H1 (cell line): ENCODE measurements around the gene TM9SF3. TPM values are rescaled to one million over a fixed set of nuclear protein-coding genes. Genes with fewer than 3 reads are reported as not detected.

ENCODE experiments used
- CTCF ChIA-PET: fragments of 300-600 bp; sonication (Branson Sonifier 250); formaldehyde crosslinking; loops from one replicate; lab custom pipeline; 2021; ENCODE audit not compliant: partially characterized antibody; lab: Charles Lee
- POLR2A ChIA-PET: fragments of 300-600 bp; sonication (Branson Sonifier 250); formaldehyde crosslinking; loops from one replicate; lab custom pipeline; 2021; ENCODE audit warnings: inconsistent platforms; ENCODE audit not compliant: partially characterized antibody; lab: Charles Lee
- DNase-seq, 2 experiments: peaks; one replicate each; pipeline versions ENCODE4 v3.0.0 to v3.0.0-alpha.2; 2010 to 2022; ENCODE audit warnings: low spot score in 2 of 2, low read depth in 1 of 2, mixed read lengths in 1 of 2
- FAIRE-seq: peaks from 2 replicates; lab custom pipeline; 2011; peaks lifted over from hg19 to GRCh38; lab: Jason Lieb, UNC
- H2AFZ ChIP-seq: 2 replicates; pipeline ENCODE4 v1.8.1; 2012; ENCODE audit warnings: low read length, inconsistent platforms
- H2AK5ac ChIP-seq: 2 replicates; pipeline ENCODE4 v1.6.1; 2013; ENCODE audit warnings: low read depth, low read length
- H2BK120ac ChIP-seq: replicated peaks from 2 replicates; pipeline ENCODE3; 2013; ENCODE audit warnings: low read depth, low read length, inconsistent platforms
- H2BK12ac ChIP-seq: 2 replicates; pipeline ENCODE4 v1.6.1; 2013; ENCODE audit warnings: low read depth, low read length
- H2BK15ac ChIP-seq: 2 replicates; pipeline ENCODE4 v1.6.1; 2013; ENCODE audit warnings: low read length
- H2BK20ac ChIP-seq: 2 replicates; pipeline ENCODE4 v1.6.1; 2013; ENCODE audit warnings: low read length
- H2BK5ac ChIP-seq: 2 replicates; pipeline ENCODE4 v1.6.1; 2013; ENCODE audit warnings: low read depth, low read length
- H3K14ac ChIP-seq: 2 replicates; pipeline ENCODE4 v1.6.1; 2013; ENCODE audit warnings: inconsistent platforms; ENCODE audit not compliant: insufficient read length
- H3K18ac ChIP-seq: 2 replicates; pipeline ENCODE4 v1.6.1; 2013; ENCODE audit warnings: low read length; ENCODE audit errors: extremely low read depth
- H3K23ac ChIP-seq: 2 replicates; pipeline ENCODE4 v1.6.1; 2013; ENCODE audit warnings: inconsistent platforms; ENCODE audit not compliant: insufficient read length
- H3K23me2 ChIP-seq: 2 replicates; pipeline ENCODE4 v1.6.1; 2013; ENCODE audit warnings: low read depth, low read length
- H3K27ac ChIP-seq: 2 replicates; pipeline ENCODE4 v1.6.1; 2011; ENCODE audit warnings: low read depth, low read length, inconsistent platforms
- H3K27me3 ChIP-seq, 4 experiments: replicated peaks in 1 of 4; 1 replicate in 1 of 4; 2 replicates in 3 of 4; pipeline versions ENCODE4 v1.6.1 to v1.8.1; 2011 to 2013; ENCODE audit warnings: low read length in 3 of 4, mild to moderate bottlenecking in 3 of 4, inconsistent platforms in 2 of 4, mixed read lengths in 2 of 4, moderate library complexity in 1 of 4; ENCODE audit not compliant: control insufficient read depth in 3 of 4, insufficient read depth in 3 of 4; ENCODE audit errors: extremely low read depth in 1 of 4
- H3K36me3 ChIP-seq, 4 experiments: 2 replicates each; pipeline versions ENCODE4 v1.6.1 to v1.8.1; 2011 to 2013; ENCODE audit warnings: mild to moderate bottlenecking in 4 of 4, low read length in 3 of 4, moderate library complexity in 2 of 4, control low read depth in 1 of 4, inconsistent platforms in 1 of 4; ENCODE audit not compliant: insufficient read depth in 4 of 4, control insufficient read depth in 2 of 4
- H3K4ac ChIP-seq: replicated peaks from 2 replicates; pipeline ENCODE3; 2013; ENCODE audit warnings: low read length, low read depth, mixed read lengths, inconsistent platforms; ENCODE audit not compliant: insufficient read length
- H3K4me1 ChIP-seq, 4 experiments: replicated peaks in 1 of 4; 1 replicate in 1 of 4; 2 replicates in 3 of 4; pipeline versions ENCODE4 v1.6.1 to v1.8.1; 2011 to 2013; ENCODE audit warnings: low read length in 3 of 4, inconsistent platforms in 2 of 4, mixed read lengths in 1 of 4; ENCODE audit not compliant: insufficient read depth in 4 of 4, control insufficient read depth in 3 of 4
- H3K4me2 ChIP-seq, 2 experiments: 2 replicates each; pipeline versions ENCODE4 v1.6.1 to v1.8.1; 2011 to 2013; ENCODE audit warnings: low read depth in 2 of 2, low read length in 2 of 2, control low read depth in 1 of 2, inconsistent platforms in 1 of 2, mild to moderate bottlenecking in 1 of 2; ENCODE audit not compliant: insufficient read depth in 1 of 2
- H3K4me3 ChIP-seq, 4 experiments: fragments of 200-600, 300-600 bp in 1 of 4; sonication (generic), shearing (Covaris generic), sonication (Bioruptor Twin) in 1 of 4; 2 replicates each; pipeline versions ENCODE4 v1.5.1 to v1.8.1; 2011 to 2016; ENCODE audit warnings: low read length in 4 of 4, low read depth in 3 of 4, control low read depth in 2 of 4, inconsistent platforms in 2 of 4, mild to moderate bottlenecking in 2 of 4, mixed read lengths in 1 of 4, moderate library complexity in 1 of 4; ENCODE audit not compliant: insufficient read depth in 2 of 4; ENCODE audit errors: extremely low read depth in 1 of 4
- H3K56ac ChIP-seq: replicated peaks from 2 replicates; pipeline ENCODE3; 2013; ENCODE audit warnings: low read depth, mild to moderate bottlenecking, mixed read lengths, low read length, inconsistent platforms; ENCODE audit not compliant: insufficient read length
- H3K79me1 ChIP-seq: 2 replicates; pipeline ENCODE4 v1.6.1; 2013; ENCODE audit warnings: low read depth, low read length, control low read depth
- H3K79me2 ChIP-seq, 2 experiments: 2 replicates each; pipeline versions ENCODE4 v1.6.1 to v1.8.1; 2012 to 2013; ENCODE audit warnings: low read length in 2 of 2, mild to moderate bottlenecking in 2 of 2, inconsistent platforms in 1 of 2; ENCODE audit not compliant: insufficient read depth in 2 of 2, control insufficient read depth in 1 of 2
- H3K9ac ChIP-seq, 4 experiments: replicated peaks in 1 of 4; 1 replicate in 1 of 4; 2 replicates in 3 of 4; pipeline versions ENCODE4 v1.6.1 to v1.8.1; 2011 to 2013; ENCODE audit warnings: low read depth in 3 of 4, low read length in 3 of 4, control low read depth in 2 of 4, mild to moderate bottlenecking in 2 of 4, moderate library complexity in 2 of 4, inconsistent platforms in 1 of 4; ENCODE audit errors: extremely low read depth in 1 of 4
- H3K9me3 ChIP-seq, 2 experiments: 2 replicates each; pipeline versions ENCODE4 v1.6.1 to v1.8.1; 2012 to 2013; ENCODE audit warnings: mild to moderate bottlenecking in 2 of 2, moderate library complexity in 2 of 2, control low read depth in 1 of 2, inconsistent platforms in 1 of 2, low read depth in 1 of 2, low read length in 1 of 2, mixed read lengths in 1 of 2; ENCODE audit not compliant: insufficient read depth in 2 of 2
- H4K20me1 ChIP-seq, 2 experiments: replicated peaks in 1 of 2; 2 replicates each; pipeline versions ENCODE3 to v1.8.1; 2011 to 2013; ENCODE audit warnings: inconsistent platforms in 2 of 2, low read length in 2 of 2, mild to moderate bottlenecking in 1 of 2; ENCODE audit not compliant: insufficient read depth in 2 of 2, control insufficient read depth in 1 of 2
- H4K5ac ChIP-seq: 2 replicates; pipeline ENCODE4 v1.6.1; 2013; ENCODE audit warnings: low read length, low read depth, mixed read lengths, inconsistent platforms; ENCODE audit not compliant: insufficient read length
- H4K8ac ChIP-seq: 2 replicates; pipeline ENCODE4 v1.8.0; 2013; ENCODE audit warnings: mild to moderate bottlenecking, moderate library complexity, low read length, inconsistent platforms; ENCODE audit not compliant: insufficient read depth; ENCODE audit errors: extremely low read depth
- H4K91ac ChIP-seq: replicated peaks from 2 replicates; pipeline ENCODE3; 2013; ENCODE audit warnings: low read length, mixed read lengths, inconsistent platforms; ENCODE audit not compliant: insufficient read length
- BACH1 ChIP-seq: IDR thresholded peaks from 2 replicates; pipeline ENCODE4 v1.6.1; 2012; ENCODE audit warnings: low read length, improper control_type of control experiment
- POU5F1 ChIP-seq: IDR thresholded peaks from 2 replicates; pipeline ENCODE4 v1.6.1; 2011; ENCODE audit warnings: low read depth, mild to moderate bottlenecking, low read length, moderate library complexity
- SIN3A ChIP-seq, 2 experiments: IDR thresholded peaks in 1 of 2; conservative IDR thresholded peaks in 1 of 2; 2 replicates each; pipeline ENCODE4 v1.6.1; 2011 to 2012; ENCODE audit warnings: low read length in 2 of 2, improper control_type of control experiment in 1 of 2, low read depth in 1 of 2, mild to moderate bottlenecking in 1 of 2
- WGBS, 2 experiments: shearing (Covaris generic) in 1 of 2; methylation state at CpG; one replicate each; pipeline versions ENCODE4 v1.1.6 to v1.1.7; 2013 to 2015; ENCODE audit warnings: low lambda C conversion rate in 2 of 2, mixed read lengths in 2 of 2, inconsistent platforms in 1 of 2, low coverage in 1 of 2, missing lambda C conversion rate in 1 of 2; ENCODE audit not compliant: insufficient replicate concordance in 2 of 2, insufficient coverage in 1 of 2, insufficient read length in 1 of 2; ENCODE audit errors: extremely low coverage in 1 of 2, missing lambda C conversion rate in 1 of 2; 5-methylcytosine and 5-hydroxymethylcytosine counted together
- polyA plus RNA-seq, 7 experiments: library from polyadenylated mRNA; depleted of rRNA in 3 of 7; stranded (reverse) in 5 of 7; unstranded in 2 of 7; fragments of >200 nt in 5 of 7; fragments of 200-250 nt in 2 of 7; gene quantifications; 1 replicate in 5 of 7; 2 replicates in 1 of 7; 4 replicates in 1 of 7; pipeline versions ENCODE4 v1.2.1 to v1.2.3, GENCODE V29; 2011 to 2013; ENCODE audit warnings: missing spikeins in 2 of 7, mixed read lengths in 2 of 7
- total RNA-seq: library from RNA; stranded (reverse); fragmentation: NEBNext Ultra II Directional; extraction: Animal tissue kit (Norgen Biotek cat#: 25700); gene quantifications from 2 replicates; pipeline ENCODE4 v1.2.1, GENCODE V29; 2021

The TM9SF3 gene
- total and polyA plus RNA-seq, 2 of the 8 experiments (the other 6 are each of a cell fraction or from before 2014, with no cell fraction given): 123 to 127 TPM

DNA sequence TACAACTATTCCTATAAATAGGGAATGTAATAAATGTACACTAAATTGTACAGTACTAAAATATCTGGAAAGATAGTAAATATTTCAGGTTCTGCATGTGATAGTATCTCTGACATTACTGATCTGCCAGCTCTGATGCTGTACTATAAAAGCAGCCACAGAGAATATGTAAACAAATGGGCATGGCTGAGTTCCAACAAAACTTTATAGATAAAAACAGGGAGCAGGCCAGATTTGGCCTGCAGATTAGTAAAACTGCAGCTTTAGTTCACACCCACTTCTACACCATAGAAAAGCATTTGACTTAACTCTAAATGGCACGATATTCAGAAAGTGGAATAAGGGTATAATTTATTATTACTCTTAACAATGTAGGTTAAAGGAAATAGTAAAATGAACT is 54.3 kb downstream of the TM9SF3 start:
- Histone ChIP-seq H4K8ac (no peak overlapping the region), H3K79me1 (no peaks in the 10 kb centered on the region), H2BK12ac (no peak overlapping the region), H2AK5ac (no peak overlapping the region), H3K14ac (no peak overlapping the region), H3K4me3 (no peak overlapping the region), H3K4me1 (no peaks in the 10 kb centered on the region), H3K4me2 (no peak overlapping the region), H3K79me2 (peaks cover 0 to 7% of the 10 kb centered on the region in 2 experiments; a peak in 2 of 4 replicates), H3K9ac (no peak overlapping the region), H4K20me1 (peaks cover 0 to 5% of the 10 kb centered on the region in 2 experiments), H3K9me3 (no peaks in the 10 kb centered on the region), H4K5ac (no peak overlapping the region), H3K36me3 (peaks cover 0 to 30% (median 7%) of the 10 kb centered on the region in 4 experiments; a peak in 4 of 8 replicates), H3K56ac (no peak overlapping the region), H2BK5ac (no peak overlapping the region), H2BK120ac (no peak overlapping the region), H2BK20ac (no peak overlapping the region), H4K91ac (no peak overlapping the region), H3K27ac (no peak overlapping the region), H3K27me3 (no peaks in the 10 kb centered on the region), H3K23ac (no peak overlapping the region), H3K4ac (no peak overlapping the region), H2AFZ (no peak overlapping the region), H3K18ac (no peak overlapping the region), H2BK15ac (no peak overlapping the region), H3K23me2 (no peaks in the 10 kb centered on the region)
- TF ChIP-seq SIN3A (conservative IDR thresholded peaks at IDR 0.05 in 1 of 2, IDR thresholded peaks at IDR 0.05 in 1 of 2; ENCODE audit: low read depth in 1 of 2, low read length in 2 of 2) (no peak), BACH1 (no peak), POU5F1 (no peak)
- WGBS, 2 experiments: 90% methylated on average over 1 of the region's 1 CpG; no CpG with 5 or more reads in 1 of the 2 experiments
- ChIA-PET POLR2A (no interaction called here), CTCF (interaction anchor here (1.8 to 1.9 kb wide), 2 partner anchors 42 to 138 kb away, joined by 5 read pairs; no protein-coding TSS in a partner anchor)
- no peak for DNase-seq
- no peak for FAIRE-seq
